Skeletal muscle satellite cell (primary cell): Measurements from ENCODE around the gene AP3D1.

Experiments
- H3K27me3 ChIP-seq: 2 replicates; pipeline ENCODE4 v1.7.0; 2013; ENCODE audit warnings: low read length; ENCODE audit not compliant: control insufficient read depth, insufficient read depth
- H3K36me3 ChIP-seq: 2 replicates; pipeline ENCODE4 v1.7.0; 2013; ENCODE audit warnings: mild to moderate bottlenecking, control low read depth, low read length; ENCODE audit not compliant: insufficient read depth
- H3K4me1 ChIP-seq: 2 replicates; pipeline ENCODE4 v1.7.0; 2013; ENCODE audit warnings: low read length; ENCODE audit not compliant: control insufficient read depth, insufficient read depth
- H3K4me2 ChIP-seq: 2 replicates; pipeline ENCODE4 v1.7.0; 2013; ENCODE audit warnings: mild to moderate bottlenecking, low read length
- H3K4me3 ChIP-seq: 2 replicates; pipeline ENCODE4 v1.7.0; 2013; ENCODE audit warnings: low read length
- H3K9ac ChIP-seq: 2 replicates; pipeline ENCODE4 v1.7.0; 2013; ENCODE audit warnings: mild to moderate bottlenecking, low read depth, low read length, moderate library complexity
- H3K9me3 ChIP-seq: replicated peaks from 2 replicates; pipeline ENCODE4 v1.7.0; 2013; ENCODE audit warnings: mild to moderate bottlenecking, control low read depth, low read length

Gene AP3D1

GRCh38 chr19:2060884-2061494 is 90.4 kb downstream of the AP3D1 start:
- peaks cover 53% of the 10 kb centered on the region for H3K4me1 ChIP-seq
- H3K9me3 ChIP-seq, result no peaks in the 10 kb centered on the region
- H3K36me3 ChIP-seq, result no peaks in the 10 kb centered on the region

GRCh38 chr19:2059422-2060201 is 91.8 kb downstream of the AP3D1 start:
- H3K4me3 ChIP-seq, result peak overlapping the region; percentile 74
- peak overlapping the region; percentile 91 for H3K9ac ChIP-seq
- H3K9me3 ChIP-seq, result no peaks in the 10 kb centered on the region
- peak overlapping the region; percentile 93 for H3K4me2 ChIP-seq
- no peaks in the 10 kb centered on the region for H3K36me3 ChIP-seq
- H3K27me3 ChIP-seq, result no peaks in the 10 kb centered on the region
- H3K4me1 ChIP-seq, result peaks cover 53% of the 10 kb centered on the region

More at GRCh38 chr19:2060884-2061494, 90.4 kb downstream of the AP3D1 start:
- H3K4me2 ChIP-seq, result peak overlapping the region; percentile 93
- peak overlapping the region; percentile 74 for H3K4me3 ChIP-seq
- no peaks in the 10 kb centered on the region for H3K27me3 ChIP-seq
- H3K9ac ChIP-seq, result peak overlapping the region; percentile 91

GRCh38 chr19:2058570-2059421 is 92.6 kb downstream of the AP3D1 start:
- peak overlapping the region; percentile 93 for H3K4me2 ChIP-seq
- peak overlapping the region; percentile 74 for H3K4me3 ChIP-seq
- no peaks in the 10 kb centered on the region for H3K36me3 ChIP-seq
- H3K9ac ChIP-seq, result peak overlapping the region; percentile 91
- no peaks in the 10 kb centered on the region for H3K9me3 ChIP-seq
- peaks cover 49% of the 10 kb centered on the region for H3K4me1 ChIP-seq
- no peaks in the 10 kb centered on the region for H3K27me3 ChIP-seq

- Histone ChIP-seq H3K4me2 (no peak overlapping the region), H3K27me3 (no peaks in the 10 kb centered on the region), H3K9ac (no peak overlapping the region), H3K4me3 (no peak overlapping the region), H3K4me1 (peaks cover 49% of the 10 kb centered on the region), H3K36me3 (no peaks in the 10 kb centered on the region), H3K9me3 (no peaks in the 10 kb centered on the region)
Observed at GRCh38 chr19:2057484-2058469, 93.6 kb downstream of the AP3D1 start.

- H3K36me3 ChIP-seq, result no peaks in the 10 kb centered on the region
- H3K4me3 ChIP-seq, result no peak overlapping the region
- no peak overlapping the region for H3K9ac ChIP-seq
- H3K4me2 ChIP-seq, result no peak overlapping the region
- H3K9me3 ChIP-seq, result no peaks in the 10 kb centered on the region
- H3K4me1 ChIP-seq, result peaks cover 44% of the 10 kb centered on the region
- no peaks in the 10 kb centered on the region for H3K27me3 ChIP-seq
Observed at GRCh38 chr19:2056837-2057192, 94.6 kb downstream of the AP3D1 start.

GRCh38 chr19:2055931-2056836 is 95.2 kb downstream of the AP3D1 start:
- Histone ChIP-seq H3K4me2 (peak overlapping the region; percentile 64), H3K9ac (peak overlapping the region; percentile 75), H3K36me3 (no peaks in the 10 kb centered on the region), H3K4me3 (peak overlapping the region; percentile 43), H3K4me1 (peaks cover 48% of the 10 kb centered on the region), H3K9me3 (no peaks in the 10 kb centered on the region), H3K27me3 (no peaks in the 10 kb centered on the region)

- no peaks in the 10 kb centered on the region for H3K27me3 ChIP-seq
- H3K4me3 ChIP-seq, result no peak overlapping the region
- no peaks in the 10 kb centered on the region for H3K36me3 ChIP-seq
- H3K4me1 ChIP-seq, result peaks cover 34% of the 10 kb centered on the region
- H3K9ac ChIP-seq, result no peak overlapping the region
- H3K4me2 ChIP-seq, result no peak overlapping the region
- no peaks in the 10 kb centered on the region for H3K9me3 ChIP-seq
Observed at GRCh38 chr19:2054763-2055162, 96.6 kb downstream of the AP3D1 start.

GRCh38 chr19:2053601-2054389 is 97.6 kb downstream of the AP3D1 start:
- Histone ChIP-seq H3K4me2 (no peak overlapping the region), H3K36me3 (peaks cover under 1% of the 10 kb centered on the region), H3K9me3 (no peaks in the 10 kb centered on the region), H3K4me3 (no peak overlapping the region), H3K27me3 (no peaks in the 10 kb centered on the region), H3K4me1 (peaks cover 34% of the 10 kb centered on the region), H3K9ac (no peak overlapping the region)

GRCh38 chr19:2051773-2052704 is 99.3 kb downstream of the AP3D1 start:
- Histone ChIP-seq H3K9ac (peak overlapping the region; percentile 87), H3K9me3 (no peaks in the 10 kb centered on the region), H3K4me1 (peaks cover 49% of the 10 kb centered on the region), H3K27me3 (no peaks in the 10 kb centered on the region), H3K4me2 (peak overlapping the region; percentile 91), H3K4me3 (peak overlapping the region; percentile 67), H3K36me3 (peaks cover 5% of the 10 kb centered on the region)
